GM23338 (cell line): ENCODE data around the gene DIP2C. TPM values are rescaled to one million over a fixed set of nuclear protein-coding genes. Genes with fewer than 3 reads are reported as not detected.

Experiments used
- ATAC-seq: fragments of 200-7000 bp; cut with Tn5 transposase; 3 replicates; pipeline ENCODE4 v1.9.1; 2020
- DNase-seq: peaks from one replicate; pipeline ENCODE4 v3.0.0-alpha.2; 2015; ENCODE audit warnings: low spot score
- H2AFZ ChIP-seq: fragments of 200-600 bp; sonication (generic); 2 replicates; pipeline ENCODE4 v1.8.0; 2016; ENCODE audit warnings: antibody characterized with exemption, mild to moderate bottlenecking, moderate library complexity
- H3F3A ChIP-seq: fragments of 200-600 bp; sonication (generic); replicated peaks from 2 replicates; pipeline ENCODE4 v1.8.0; 2017; ENCODE audit warnings: antibody characterized with exemption, mixed run types, low read depth
- H3K27ac ChIP-seq: fragments of 200-600 bp; sonication (generic); 2 replicates; pipeline ENCODE4 v1.6.1; 2016; ENCODE audit warnings: low read depth
- H3K27me3 ChIP-seq: fragments of 200-600 bp; sonication (generic); 2 replicates; pipeline ENCODE4 v1.8.0; 2016; ENCODE audit warnings: mild to moderate bottlenecking, mixed run types, moderate library complexity; ENCODE audit not compliant: insufficient read depth
- H3K36me3 ChIP-seq: fragments of 200-600 bp; sonication (generic); 2 replicates; pipeline ENCODE4 v1.8.0; 2016; ENCODE audit warnings: mild to moderate bottlenecking; ENCODE audit not compliant: insufficient read depth
- H3K4me1 ChIP-seq: fragments of 200-600 bp; sonication (generic); 2 replicates; pipeline ENCODE4 v1.8.0; 2016; ENCODE audit warnings: mild to moderate bottlenecking, moderate library complexity; ENCODE audit not compliant: insufficient read depth
- H3K4me2 ChIP-seq: fragments of 200-600 bp; sonication (generic); 2 replicates; pipeline ENCODE4 v1.7.1; 2017; ENCODE audit warnings: mixed run types
- H3K4me3 ChIP-seq: fragments of 200-600 bp; sonication (generic); 2 replicates; pipeline ENCODE4 v1.6.1; 2016; ENCODE audit warnings: mixed run types
- H3K79me2 ChIP-seq: fragments of 200-600 bp; sonication (generic); replicated peaks from 2 replicates; pipeline ENCODE4 v1.8.0; 2017; ENCODE audit warnings: mild to moderate bottlenecking; ENCODE audit not compliant: insufficient read depth
- H3K9me2 ChIP-seq: fragments of 200-600 bp; sonication (generic); 2 replicates; pipeline ENCODE4 v1.8.0; 2017; ENCODE audit not compliant: insufficient read depth
- H4K20me1 ChIP-seq: fragments of 200-600 bp; sonication (generic); replicated peaks from 2 replicates; pipeline ENCODE4 v1.8.0; 2017; ENCODE audit warnings: mild to moderate bottlenecking; ENCODE audit not compliant: insufficient read depth
- H3K27ac Mint-ChIP-seq: 2 replicates; pipeline ENCODE4 v1.8.0; 2020; ENCODE audit warnings: inconsistent platforms, mild to moderate bottlenecking, moderate library complexity, mixed read lengths
- H3K27me3 Mint-ChIP-seq: 3 replicates; pipeline ENCODE4 v1.8.0; 2022; ENCODE audit warnings: low read depth, mild to moderate bottlenecking, moderate library complexity, mixed read lengths, inconsistent platforms; ENCODE audit not compliant: insufficient read depth, poor library complexity
- H3K36me3 Mint-ChIP-seq: 3 replicates; pipeline ENCODE4 v1.8.0; 2021; ENCODE audit warnings: low read depth, mild to moderate bottlenecking, inconsistent platforms, moderate library complexity, mixed read lengths
- H3K4me1 Mint-ChIP-seq: 3 replicates; pipeline ENCODE4 v1.8.0; 2020; ENCODE audit warnings: mild to moderate bottlenecking, inconsistent platforms, mixed read lengths
- H3K4me3 Mint-ChIP-seq: 3 replicates; pipeline ENCODE4 v1.8.0; 2021; ENCODE audit warnings: moderate library complexity, mild to moderate bottlenecking, inconsistent platforms, mixed read lengths
- H3K9me3 Mint-ChIP-seq: 3 replicates; pipeline ENCODE4 v1.8.0; 2020; ENCODE audit warnings: moderate library complexity, mild to moderate bottlenecking, inconsistent platforms, mixed read lengths
- EZH2 ChIP-seq: fragments of 200-600 bp; sonication (generic); IDR thresholded peaks from one replicate; pipeline ENCODE4 v1.8.0; 2017; ENCODE audit warnings: antibody characterized with exemption, mild to moderate bottlenecking, low read depth; ENCODE audit not compliant: unreplicated experiment
- EZH2phosphoT487 ChIP-seq: fragments of 200-600 bp; sonication (generic); IDR thresholded peaks from one replicate; pipeline ENCODE4 v1.8.1; 2018; ENCODE audit warnings: antibody characterized with exemption; ENCODE audit not compliant: unreplicated experiment
- POLR2AphosphoS5 ChIP-seq: IDR thresholded peaks from 2 replicates; pipeline ENCODE4 v1.6.1; 2016; ENCODE audit warnings: antibody characterized with exemption, low read depth
- STAT1 ChIP-seq: IDR thresholded peaks from one replicate; pipeline ENCODE4 v1.6.1; 2016; ENCODE audit warnings: antibody characterized with exemption; ENCODE audit not compliant: unreplicated experiment
- ZNF114 ChIP-seq: fragments of 250-450 bp; sonication (Bioruptor Pico); IDR thresholded peaks from 2 replicates; pipeline ENCODE4 v1.5.0; 2020; ENCODE audit warnings: mild to moderate bottlenecking, moderate library complexity
- polyA plus RNA-seq: library from polyadenylated mRNA; unstranded; fragments of >200 nt; fragmentation: Nextera tagmentation; extraction: Ambion mirVana; gene quantifications from 2 replicates; pipeline ENCODE4 v1.2.1, GENCODE V29; 2016
- total RNA-seq: library from RNA; depleted of rRNA; stranded (reverse); fragments of >200 nt; shearing (Covaris generic); gene quantifications from 2 replicates; pipeline ENCODE4 v1.2.3, GENCODE V29; 2014
- TF ChIP-seq, protein P1 (sequence below): fragments of 250-450 bp; sonication (Bioruptor Pico); IDR thresholded peaks from 2 replicates; pipeline ENCODE4 v1.5.0; 2020; ENCODE audit warnings: mild to moderate bottlenecking, moderate library complexity
- TF ChIP-seq, protein P2 (sequence below): IDR thresholded peaks from one replicate; pipeline ENCODE4 v1.6.1; 2018; ENCODE audit warnings: antibody characterized with exemption; ENCODE audit not compliant: unreplicated experiment

Gene DIP2C
- total and polyA plus RNA-seq, 2 experiments from 2014 or later: 5.1 to 7.7 TPM

DNA sequence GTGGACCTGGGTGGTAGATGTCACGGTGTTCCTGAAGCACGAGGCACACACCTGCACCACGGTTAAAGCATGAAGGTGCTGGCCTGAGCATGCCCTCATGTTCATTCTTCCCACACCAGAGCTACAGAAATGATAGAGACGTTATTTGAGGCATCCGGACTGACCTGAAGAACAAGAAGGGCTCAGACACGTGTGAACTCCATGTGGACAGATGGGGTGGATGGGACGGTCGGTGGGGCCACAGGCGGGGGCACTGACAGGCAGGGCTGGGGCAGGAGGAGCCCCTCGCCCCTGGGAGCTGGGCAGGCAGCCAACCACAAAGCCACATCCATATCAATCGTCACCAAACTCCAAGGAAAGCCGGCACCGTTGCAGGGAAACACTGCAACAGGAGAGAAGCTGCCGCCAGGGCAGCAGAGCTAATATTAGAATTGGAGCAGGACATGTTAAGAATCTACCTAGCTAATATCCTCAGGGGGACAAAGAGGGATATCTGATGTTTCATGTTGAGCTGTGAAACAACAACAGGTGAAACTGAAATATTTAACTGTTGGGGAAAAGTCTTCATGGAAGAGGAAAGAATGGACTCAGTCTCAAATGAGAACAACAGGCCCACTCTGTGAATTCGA lies 37.8 kb upstream of the DIP2C start:
- ATAC-seq: no peak
- H3K4me1 Mint-ChIP-seq: no peaks in the 10 kb centered on the region; the same call in 2 of the 3 replicates
- no peak overlapping the region for H3K4me3 Mint-ChIP-seq
- H3K27ac Mint-ChIP-seq: no peak overlapping the region
- H2AFZ ChIP-seq: no peak overlapping the region
- peaks cover 2% of the 10 kb centered on the region for H3K9me3 Mint-ChIP-seq
- no peak overlapping the region for H3K27ac ChIP-seq
- H3K36me3 Mint-ChIP-seq: no peaks in the 10 kb centered on the region
- no peak for TF ChIP-seq STAT1
- TF ChIP-seq, protein P1, sequence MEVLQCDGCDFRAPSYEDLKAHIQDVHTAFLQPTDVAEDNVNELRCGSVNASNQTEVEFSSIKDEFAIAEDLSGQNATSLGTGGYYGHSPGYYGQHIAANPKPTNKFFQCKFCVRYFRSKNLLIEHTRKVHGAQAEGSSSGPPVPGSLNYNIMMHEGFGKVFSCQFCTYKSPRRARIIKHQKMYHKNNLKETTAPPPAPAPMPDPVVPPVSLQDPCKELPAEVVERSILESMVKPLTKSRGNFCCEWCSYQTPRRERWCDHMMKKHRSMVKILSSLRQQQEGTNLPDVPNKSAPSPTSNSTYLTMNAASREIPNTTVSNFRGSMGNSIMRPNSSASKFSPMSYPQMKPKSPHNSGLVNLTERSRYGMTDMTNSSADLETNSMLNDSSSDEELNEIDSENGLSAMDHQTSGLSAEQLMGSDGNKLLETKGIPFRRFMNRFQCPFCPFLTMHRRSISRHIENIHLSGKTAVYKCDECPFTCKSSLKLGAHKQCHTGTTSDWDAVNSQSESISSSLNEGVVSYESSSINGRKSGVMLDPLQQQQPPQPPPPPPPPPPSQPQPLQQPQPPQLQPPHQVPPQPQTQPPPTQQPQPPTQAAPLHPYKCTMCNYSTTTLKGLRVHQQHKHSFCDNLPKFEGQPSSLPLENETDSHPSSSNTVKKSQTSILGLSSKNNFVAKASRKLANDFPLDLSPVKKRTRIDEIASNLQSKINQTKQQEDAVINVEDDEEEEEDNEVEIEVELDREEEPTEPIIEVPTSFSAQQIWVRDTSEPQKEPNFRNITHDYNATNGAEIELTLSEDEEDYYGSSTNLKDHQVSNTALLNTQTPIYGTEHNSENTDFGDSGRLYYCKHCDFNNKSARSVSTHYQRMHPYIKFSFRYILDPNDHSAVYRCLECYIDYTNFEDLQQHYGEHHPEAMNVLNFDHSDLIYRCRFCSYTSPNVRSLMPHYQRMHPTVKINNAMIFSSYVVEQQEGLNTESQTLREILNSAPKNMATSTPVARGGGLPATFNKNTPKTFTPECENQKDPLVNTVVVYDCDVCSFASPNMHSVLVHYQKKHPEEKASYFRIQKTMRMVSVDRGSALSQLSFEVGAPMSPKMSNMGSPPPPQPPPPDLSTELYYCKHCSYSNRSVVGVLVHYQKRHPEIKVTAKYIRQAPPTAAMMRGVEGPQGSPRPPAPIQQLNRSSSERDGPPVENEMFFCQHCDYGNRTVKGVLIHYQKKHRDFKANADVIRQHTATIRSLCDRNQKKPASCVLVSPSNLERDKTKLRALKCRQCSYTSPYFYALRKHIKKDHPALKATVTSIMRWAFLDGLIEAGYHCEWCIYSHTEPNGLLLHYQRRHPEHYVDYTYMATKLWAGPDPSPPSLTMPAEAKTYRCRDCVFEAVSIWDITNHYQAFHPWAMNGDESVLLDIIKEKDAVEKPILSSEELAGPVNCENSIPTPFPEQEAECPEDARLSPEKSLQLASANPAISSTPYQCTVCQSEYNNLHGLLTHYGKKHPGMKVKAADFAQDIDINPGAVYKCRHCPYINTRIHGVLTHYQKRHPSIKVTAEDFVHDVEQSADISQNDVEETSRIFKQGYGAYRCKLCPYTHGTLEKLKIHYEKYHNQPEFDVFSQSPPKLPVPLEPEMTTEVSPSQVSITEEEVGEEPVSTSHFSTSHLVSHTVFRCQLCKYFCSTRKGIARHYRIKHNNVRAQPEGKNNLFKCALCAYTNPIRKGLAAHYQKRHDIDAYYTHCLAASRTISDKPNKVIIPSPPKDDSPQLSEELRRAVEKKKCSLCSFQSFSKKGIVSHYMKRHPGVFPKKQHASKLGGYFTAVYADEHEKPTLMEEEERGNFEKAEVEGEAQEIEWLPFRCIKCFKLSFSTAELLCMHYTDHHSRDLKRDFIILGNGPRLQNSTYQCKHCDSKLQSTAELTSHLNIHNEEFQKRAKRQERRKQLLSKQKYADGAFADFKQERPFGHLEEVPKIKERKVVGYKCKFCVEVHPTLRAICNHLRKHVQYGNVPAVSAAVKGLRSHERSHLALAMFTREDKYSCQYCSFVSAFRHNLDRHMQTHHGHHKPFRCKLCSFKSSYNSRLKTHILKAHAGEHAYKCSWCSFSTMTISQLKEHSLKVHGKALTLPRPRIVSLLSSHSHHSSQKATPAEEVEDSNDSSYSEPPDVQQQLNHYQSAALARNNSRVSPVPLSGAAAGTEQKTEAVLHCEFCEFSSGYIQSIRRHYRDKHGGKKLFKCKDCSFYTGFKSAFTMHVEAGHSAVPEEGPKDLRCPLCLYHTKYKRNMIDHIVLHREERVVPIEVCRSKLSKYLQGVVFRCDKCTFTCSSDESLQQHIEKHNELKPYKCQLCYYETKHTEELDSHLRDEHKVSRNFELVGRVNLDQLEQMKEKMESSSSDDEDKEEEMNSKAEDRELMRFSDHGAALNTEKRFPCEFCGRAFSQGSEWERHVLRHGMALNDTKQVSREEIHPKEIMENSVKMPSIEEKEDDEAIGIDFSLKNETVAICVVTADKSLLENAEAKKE (CRISPR knock-in tag): no peak
- TF ChIP-seq ZNF114 (CRISPR knock-in tag): no peak
- no peak for TF ChIP-seq EZH2phosphoT487
- no peak for TF ChIP-seq POLR2AphosphoS5
- no peak for TF ChIP-seq EZH2
- TF ChIP-seq, protein P2, sequence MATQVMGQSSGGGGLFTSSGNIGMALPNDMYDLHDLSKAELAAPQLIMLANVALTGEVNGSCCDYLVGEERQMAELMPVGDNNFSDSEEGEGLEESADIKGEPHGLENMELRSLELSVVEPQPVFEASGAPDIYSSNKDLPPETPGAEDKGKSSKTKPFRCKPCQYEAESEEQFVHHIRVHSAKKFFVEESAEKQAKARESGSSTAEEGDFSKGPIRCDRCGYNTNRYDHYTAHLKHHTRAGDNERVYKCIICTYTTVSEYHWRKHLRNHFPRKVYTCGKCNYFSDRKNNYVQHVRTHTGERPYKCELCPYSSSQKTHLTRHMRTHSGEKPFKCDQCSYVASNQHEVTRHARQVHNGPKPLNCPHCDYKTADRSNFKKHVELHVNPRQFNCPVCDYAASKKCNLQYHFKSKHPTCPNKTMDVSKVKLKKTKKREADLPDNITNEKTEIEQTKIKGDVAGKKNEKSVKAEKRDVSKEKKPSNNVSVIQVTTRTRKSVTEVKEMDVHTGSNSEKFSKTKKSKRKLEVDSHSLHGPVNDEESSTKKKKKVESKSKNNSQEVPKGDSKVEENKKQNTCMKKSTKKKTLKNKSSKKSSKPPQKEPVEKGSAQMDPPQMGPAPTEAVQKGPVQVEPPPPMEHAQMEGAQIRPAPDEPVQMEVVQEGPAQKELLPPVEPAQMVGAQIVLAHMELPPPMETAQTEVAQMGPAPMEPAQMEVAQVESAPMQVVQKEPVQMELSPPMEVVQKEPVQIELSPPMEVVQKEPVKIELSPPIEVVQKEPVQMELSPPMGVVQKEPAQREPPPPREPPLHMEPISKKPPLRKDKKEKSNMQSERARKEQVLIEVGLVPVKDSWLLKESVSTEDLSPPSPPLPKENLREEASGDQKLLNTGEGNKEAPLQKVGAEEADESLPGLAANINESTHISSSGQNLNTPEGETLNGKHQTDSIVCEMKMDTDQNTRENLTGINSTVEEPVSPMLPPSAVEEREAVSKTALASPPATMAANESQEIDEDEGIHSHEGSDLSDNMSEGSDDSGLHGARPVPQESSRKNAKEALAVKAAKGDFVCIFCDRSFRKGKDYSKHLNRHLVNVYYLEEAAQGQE: no peak
- no peak overlapping the region for H3K4me3 ChIP-seq
- no peaks in the 10 kb centered on the region for H3K27me3 ChIP-seq
- no peaks in the 10 kb centered on the region for H4K20me1 ChIP-seq
- H3F3A ChIP-seq: no peaks in the 10 kb centered on the region
- H3K27me3 Mint-ChIP-seq: peaks cover 7% of the 10 kb centered on the region
- DNase-seq: no peak
- no peaks in the 10 kb centered on the region for H3K9me2 ChIP-seq
- H3K4me1 ChIP-seq: no peaks in the 10 kb centered on the region
- H3K79me2 ChIP-seq: no peaks in the 10 kb centered on the region
- H3K4me2 ChIP-seq: no peak overlapping the region
- no peaks in the 10 kb centered on the region for H3K36me3 ChIP-seq
